ENCODE data around the gene HOPX. TPM values are rescaled to one million over a fixed set of nuclear protein-coding genes. Genes with fewer than 3 reads are reported as not detected.

The HOPX gene
- total and polyA plus RNA-seq, 2 of the 4 experiments (the other 2 are of a cell fraction), result 1.3 to 1.7 TPM

- in situ Hi-C loops (cut with MboI; ENCODE audit: low sequenced_read_pairs), result no loop called here
- no TSS peak for BruUV-seq (replicated peaks)
Measured at GRCh38 chr4:56630876-56631666, 50.0 kb downstream of the HOPX start.

More at GRCh38 chr4:56630876-56631666, 50.0 kb downstream of the HOPX start:
- dilution Hi-C loops (cut with HindIII; ENCODE audit: low sequenced_read_pairs, unreplicated experiment) (no loop called here), intact Hi-C loops (cut with micrococcal nuclease) (no loop called here)
- Histone ChIP-seq H2BK20ac (ENCODE audit: low read depth, low read length) (peak overlapping the region; percentile 80), H2BK15ac (ENCODE audit: low read depth, low read length) (no peak overlapping the region; the same call in 2 of the 3 replicates), H3K79me1 (ENCODE audit: low read depth in 1 of 2, low read length in 2 of 2) (no peaks in the 10 kb centered on the region), H4K20me1 (ENCODE audit: insufficient read depth, low read length) (no peaks in the 10 kb centered on the region), H2AK9ac (replicated peaks; ENCODE audit: low read depth, low read length, poor library complexity) (no peak overlapping the region), H3K23ac (ENCODE audit: low read depth, low read length) (no peak overlapping the region), H3K18ac (ENCODE audit: low read depth, low read length) (peak overlapping the region; percentile 62), H2BK120ac (ENCODE audit: low read depth, low read length) (peak overlapping the region; percentile 66), H3K36me3 (ENCODE audit: control insufficient read depth, insufficient read depth, low read length) (no peaks in the 10 kb centered on the region), H3K9me1 (ENCODE audit: insufficient read depth, low read length) (no peaks in the 10 kb centered on the region), H3K14ac (replicated peaks; ENCODE audit: low read depth, low read length) (no peak overlapping the region; the same call in 1 of the 2 replicates), H3K27ac (ENCODE audit: insufficient read depth, low read length) (no peak overlapping the region), H3K9me3 (ENCODE audit: control insufficient read depth, insufficient read depth, low read length) (peaks cover 6% of the 10 kb centered on the region), H4K8ac (ENCODE audit: low read depth in 2 of 2, low read length in 2 of 2) (peak overlapping the region; percentile 50 to 78; a peak in 2 of 4 replicates), H3K56ac (ENCODE audit: extremely low read depth, insufficient read depth, low read length) (no peak overlapping the region), H3K4ac (ENCODE audit: low read depth, low read length) (peak overlapping the region; percentile 46; the same call in 1 of the 2 replicates), H2BK5ac (ENCODE audit: low read depth, low read length, poor library complexity, severe bottlenecking) (no peak overlapping the region), H2AK5ac (ENCODE audit: low read depth, low read length) (peak overlapping the region; percentile 40; the same call in 1 of the 2 replicates), H2AFZ (replicated peaks; ENCODE audit: low read length, poor library complexity) (peak overlapping the region; percentile 74), H3K4me1 (ENCODE audit: control insufficient read depth, insufficient read depth, low read length) (no peaks in the 10 kb centered on the region), H3K4me3 (ENCODE audit: insufficient read depth, low read depth, low read length) (no peak overlapping the region), H3K4me2 (ENCODE audit: low read depth, low read length) (peak overlapping the region; percentile 54), H3K9ac (ENCODE audit: low read depth, low read length) (no peak overlapping the region), H3K27me3 (ENCODE audit: control insufficient read depth, insufficient read depth, low read length) (no peaks in the 10 kb centered on the region), H4K91ac (ENCODE audit: insufficient read depth, low read depth, low read length) (peak overlapping the region; percentile 52; the same call in 1 of the 2 replicates), H4K5ac (ENCODE audit: low read depth, low read length) (peak overlapping the region; percentile 21; the same call in 1 of the 2 replicates)
- ChIA-PET CTCF (interaction anchor here (1.0 kb wide), 1 partner anchor 24 kb away, joined by 3 read pairs; no protein-coding TSS in a partner anchor), POLR2A (ENCODE audit: unreplicated experiment) (no interaction called here)
- WGBS, 2 experiments (ENCODE audit: extremely low coverage in 2 of 2, insufficient read length in 1 of 2), result 0% methylated on average over 1 of the region's 5 CpGs; no CpG with 5 or more reads in 1 of the 2 experiments
- ATAC-seq (ENCODE audit: low read depth) (peak; percentile 81), DNase-seq (peak; percentile 51)
- no peak for TF ChIP-seq MAZ (IDR thresholded peaks at IDR 0.05; ENCODE audit: borderline replicate concordance, low read depth, low read length)
